MM.1S (cell line): Measurements from ENCODE around the gene HECTD3.

ENCODE experiments used
- DNase-seq: peaks from one replicate; pipeline ENCODE4 v3.0.0-alpha.2; 2015
- H2AFZ ChIP-seq: fragments of 300-600 bp; sonication (generic); 2 replicates; pipeline ENCODE4 v1.6.0; 2016; ENCODE audit warnings: antibody characterized with exemption, low read length
- H3F3A ChIP-seq: fragments of 300-600 bp; sonication (generic); 2 replicates; pipeline ENCODE4 v1.6.1; 2016; ENCODE audit warnings: mild to moderate bottlenecking, antibody characterized with exemption, low read length, moderate library complexity, mixed read lengths; ENCODE audit not compliant: insufficient read depth
- H3K27ac ChIP-seq: fragments of 300-600 bp; sonication (generic); 2 replicates; pipeline ENCODE4 v1.5.1; 2016; ENCODE audit warnings: mild to moderate bottlenecking, low read length
- H3K27me3 ChIP-seq: fragments of 300-600 bp; sonication (generic); replicated peaks from 2 replicates; pipeline ENCODE4 v1.6.0; 2016; ENCODE audit warnings: low read length; ENCODE audit not compliant: insufficient read depth
- H3K36me3 ChIP-seq: fragments of 300-600 bp; sonication (generic); replicated peaks from 2 replicates; pipeline ENCODE4 v1.6.1; 2016; ENCODE audit warnings: mild to moderate bottlenecking, low read length, mixed read lengths; ENCODE audit not compliant: insufficient read depth
- H3K4me1 ChIP-seq: fragments of 300-600 bp; sonication (generic); 2 replicates; pipeline ENCODE4 v1.6.1; 2016; ENCODE audit warnings: low read length, mixed read lengths
- H3K4me2 ChIP-seq: fragments of 300-600 bp; sonication (generic); 2 replicates; pipeline ENCODE4 v1.6.0; 2016; ENCODE audit warnings: low read depth, low read length
- H3K4me3 ChIP-seq: fragments of 300-600 bp; sonication (generic); 2 replicates; pipeline ENCODE4 v1.5.1; 2016; ENCODE audit warnings: low read length, mixed read lengths
- H3K79me2 ChIP-seq: fragments of 300-600 bp; sonication (generic); 2 replicates; pipeline ENCODE4 v1.6.1; 2016; ENCODE audit warnings: mixed run types, low read length, mixed read lengths
- H3K9ac ChIP-seq: fragments of 300-600 bp; sonication (generic); 2 replicates; pipeline ENCODE4 v1.6.1; 2016; ENCODE audit warnings: low read length, mixed read lengths
- H3K9me2 ChIP-seq: fragments of 300-600 bp; sonication (generic); replicated peaks from 2 replicates; pipeline ENCODE4 v1.6.1; 2016; ENCODE audit warnings: mild to moderate bottlenecking, low read length, mixed read lengths; ENCODE audit not compliant: insufficient read depth
- H3K9me3 ChIP-seq: fragments of 300-600 bp; sonication (generic); replicated peaks from 2 replicates; pipeline ENCODE4 v1.6.1; 2016; ENCODE audit warnings: mild to moderate bottlenecking, low read length, mixed read lengths; ENCODE audit not compliant: insufficient read depth
- H4K20me1 ChIP-seq: fragments of 300-600 bp; sonication (generic); 2 replicates; pipeline ENCODE4 v1.6.1; 2016; ENCODE audit warnings: mild to moderate bottlenecking, low read length, moderate library complexity, mixed read lengths; ENCODE audit not compliant: insufficient read depth
- EZH2 ChIP-seq: fragments of 300-600 bp; sonication (generic); optimal IDR thresholded peaks from 2 replicates; pipeline ENCODE3; 2017; ENCODE audit warnings: low read depth, mild to moderate bottlenecking, antibody characterized with exemption, low read length, mixed read lengths
- EZH2phosphoT487 ChIP-seq: fragments of 300-600 bp; sonication (generic); IDR thresholded peaks from 2 replicates; pipeline ENCODE4 v1.6.1; 2018; ENCODE audit warnings: antibody characterized with exemption, low read length
- TF ChIP-seq, protein P1 (sequence below): fragments of 300-600 bp; sonication (generic); IDR thresholded peaks from 2 replicates; pipeline ENCODE4 v1.5.1; 2016; ENCODE audit warnings: antibody characterized with exemption, low read length, mixed read lengths

Gene HECTD3

GRCh38 chr1:45008516-45008915 lies 2.6 kb downstream of the HECTD3 start:
- Histone ChIP-seq H3K9ac (no peak overlapping the region), H3K79me2 (peaks cover 30% of the 10 kb centered on the region), H3K9me3 (no peaks in the 10 kb centered on the region), H3K9me2 (no peaks in the 10 kb centered on the region), H3K4me2 (no peak overlapping the region), H3K27ac (no peak overlapping the region), H2AFZ (no peak overlapping the region), H3F3A (peaks cover 10% of the 10 kb centered on the region; the same call in 1 of the 2 replicates), H3K27me3 (no peaks in the 10 kb centered on the region), H4K20me1 (no peaks in the 10 kb centered on the region), H3K4me1 (peaks cover 11% of the 10 kb centered on the region), H3K4me3 (no peak overlapping the region), H3K36me3 (no peaks in the 10 kb centered on the region)
- no peak for DNase-seq
- TF ChIP-seq, protein P1, sequence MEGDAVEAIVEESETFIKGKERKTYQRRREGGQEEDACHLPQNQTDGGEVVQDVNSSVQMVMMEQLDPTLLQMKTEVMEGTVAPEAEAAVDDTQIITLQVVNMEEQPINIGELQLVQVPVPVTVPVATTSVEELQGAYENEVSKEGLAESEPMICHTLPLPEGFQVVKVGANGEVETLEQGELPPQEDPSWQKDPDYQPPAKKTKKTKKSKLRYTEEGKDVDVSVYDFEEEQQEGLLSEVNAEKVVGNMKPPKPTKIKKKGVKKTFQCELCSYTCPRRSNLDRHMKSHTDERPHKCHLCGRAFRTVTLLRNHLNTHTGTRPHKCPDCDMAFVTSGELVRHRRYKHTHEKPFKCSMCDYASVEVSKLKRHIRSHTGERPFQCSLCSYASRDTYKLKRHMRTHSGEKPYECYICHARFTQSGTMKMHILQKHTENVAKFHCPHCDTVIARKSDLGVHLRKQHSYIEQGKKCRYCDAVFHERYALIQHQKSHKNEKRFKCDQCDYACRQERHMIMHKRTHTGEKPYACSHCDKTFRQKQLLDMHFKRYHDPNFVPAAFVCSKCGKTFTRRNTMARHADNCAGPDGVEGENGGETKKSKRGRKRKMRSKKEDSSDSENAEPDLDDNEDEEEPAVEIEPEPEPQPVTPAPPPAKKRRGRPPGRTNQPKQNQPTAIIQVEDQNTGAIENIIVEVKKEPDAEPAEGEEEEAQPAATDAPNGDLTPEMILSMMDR = no peak
- no peak for TF ChIP-seq EZH2phosphoT487
- TF ChIP-seq EZH2 = no peak

DNA sequence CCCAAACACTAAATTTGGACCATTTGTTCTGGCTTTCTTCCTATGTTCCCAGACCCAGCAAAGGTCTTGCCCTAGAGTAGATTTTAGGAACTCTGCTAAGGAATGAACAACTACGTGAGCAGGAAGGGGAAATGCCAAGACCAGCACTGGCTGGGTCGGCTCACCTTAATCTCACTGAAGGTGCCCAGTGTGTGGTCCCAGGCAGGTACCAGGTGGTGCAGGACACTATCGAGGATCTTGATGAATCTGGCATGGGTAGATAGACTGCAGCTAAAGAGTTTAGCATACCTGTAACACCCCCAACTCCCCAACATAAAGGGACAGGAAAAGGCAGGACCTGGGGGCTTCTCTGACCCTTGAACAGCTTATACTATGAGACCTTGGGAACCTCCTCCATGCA lies 3.0 kb downstream of the HECTD3 start:
- H3K27me3 ChIP-seq = no peaks in the 10 kb centered on the region
- no peaks in the 10 kb centered on the region for H4K20me1 ChIP-seq
- no peak overlapping the region for H3K9ac ChIP-seq
- H3F3A ChIP-seq = peaks cover 10% of the 10 kb centered on the region; the same call in 1 of the 2 replicates
- no peak for DNase-seq
- TF ChIP-seq, protein P1 = no peak
- TF ChIP-seq EZH2 (no peak), EZH2phosphoT487 (no peak)
- peaks cover 7% of the 10 kb centered on the region for H3K4me1 ChIP-seq
- no peaks in the 10 kb centered on the region for H3K9me3 ChIP-seq
- H3K36me3 ChIP-seq = no peaks in the 10 kb centered on the region
- H3K79me2 ChIP-seq = peaks cover 25% of the 10 kb centered on the region
- H2AFZ ChIP-seq = no peak overlapping the region
- H3K9me2 ChIP-seq = no peaks in the 10 kb centered on the region
- no peak overlapping the region for H3K4me3 ChIP-seq
- H3K4me2 ChIP-seq = no peak overlapping the region
- H3K27ac ChIP-seq = no peak overlapping the region

GRCh38 chr1:45007311-45007710 lies 3.8 kb downstream of the HECTD3 start:
- H4K20me1 ChIP-seq = no peaks in the 10 kb centered on the region

More at GRCh38 chr1:45007311-45007710, 3.8 kb downstream of the HECTD3 start:
- Histone ChIP-seq H3K27ac (no peak overlapping the region), H2AFZ (no peak overlapping the region), H3K79me2 (peaks cover 18% of the 10 kb centered on the region), H3K36me3 (no peaks in the 10 kb centered on the region), H3K4me2 (no peak overlapping the region), H3K4me1 (peaks cover 6% of the 10 kb centered on the region), H3K4me3 (no peak overlapping the region), H3F3A (peaks cover 10% of the 10 kb centered on the region; the same call in 1 of the 2 replicates), H3K9me3 (no peaks in the 10 kb centered on the region), H3K9ac (no peak overlapping the region), H3K9me2 (no peaks in the 10 kb centered on the region), H3K27me3 (no peaks in the 10 kb centered on the region)
- no peak for DNase-seq
- TF ChIP-seq EZH2 (no peak), EZH2phosphoT487 (no peak)
- TF ChIP-seq, protein P1 = no peak
